Activated T-helper 2 cell treated with anti-CD3 and anti-CD28 coated beads, Interferon-gamma antibody, Interleukin-2, Interleukin-4, amounts not matched to agents 10 μg/mL and 5 μg/mL and 100 μg/mL, durations not matched to agents 14 hours and 24 hours and 36 hours (primary cell): ENCODE results near the gene CELF1. TPM values are rescaled to one million over a fixed set of nuclear protein-coding genes. Genes with fewer than 3 reads are reported as not detected.
A peak's percentile ranks its signal among the peaks of the same experiment; 100 is the strongest.
"Not testable (repeated sequence)": the region's sequence is repeated elsewhere in the genome, so short reads cannot be mapped to it uniquely, and the experiment has no call there.

Source experiments
- DNase-seq: peaks from one replicate; pipeline ENCODE4 v3.0.0; 2021; ENCODE audit warnings: low spot score
- H3K27ac Mint-ChIP-seq: one replicate; pipeline ENCODE4 v1.8.0; 2021; ENCODE audit warnings: mixed read lengths
- H3K27me3 Mint-ChIP-seq: one replicate; pipeline ENCODE4 v1.8.0; 2021; ENCODE audit warnings: low read depth, mixed read lengths
- H3K36me3 Mint-ChIP-seq: one replicate; pipeline ENCODE4 v1.8.0; 2021; ENCODE audit warnings: low read depth, mixed read lengths
- H3K4me1 Mint-ChIP-seq: one replicate; pipeline ENCODE4 v1.8.0; 2021; ENCODE audit warnings: low read depth, mixed read lengths
- H3K4me3 Mint-ChIP-seq: one replicate; pipeline ENCODE4 v1.8.0; 2021; ENCODE audit warnings: low read depth, mild to moderate bottlenecking, moderate library complexity, mixed read lengths
- H3K9me3 Mint-ChIP-seq: one replicate; pipeline ENCODE4 v1.8.0; 2021; ENCODE audit warnings: mixed read lengths
- intact Hi-C: fragments of 100-400 bp; cut with micrococcal nuclease; formaldehyde crosslinking; loops from one replicate; pipeline ENCODE4 v1.15.1; 2023
- total RNA-seq: library from RNA; stranded (reverse); gene quantifications from 2 replicates; pipeline ENCODE4 v1.2.3, GENCODE V29; 2022

Gene CELF1
- total RNA-seq, 1 donor from 2014 or later, result 132 TPM

GRCh38 chr11:47551086-47551485, 1.8 kb downstream of the CELF1 start:
- Mint-ChIP-seq H3K36me3 (peaks cover 33% of the 10 kb centered on the region), H3K9me3 (no peaks in the 10 kb centered on the region), H3K4me3 (peak overlapping the region; percentile 100), H3K27ac (peak overlapping the region; percentile 66), H3K27me3 (no peaks in the 10 kb centered on the region), H3K4me1 (peaks cover 36% of the 10 kb centered on the region)
- DNase-seq, result no peak
- intact Hi-C loops, result loop anchor here (5.0 to 10.0 kb wide), 2 partner anchors 64 to 124 kb away; partner anchors contain the start of gene PSMC3

GRCh38 chr11:47550288-47551047, 2.5 kb downstream of the CELF1 start:
- intact Hi-C loops, result loop anchor here (5.0 to 10.0 kb wide), 2 partner anchors 64 to 123 kb away; partner anchors contain the start of gene PSMC3
- H3K4me1 Mint-ChIP-seq, result peaks cover 36% of the 10 kb centered on the region
- peaks cover 33% of the 10 kb centered on the region for H3K36me3 Mint-ChIP-seq
- H3K4me3 Mint-ChIP-seq, result peak overlapping the region; percentile 100
- DNase-seq, result no peak
- H3K9me3 Mint-ChIP-seq, result no peaks in the 10 kb centered on the region
- no peaks in the 10 kb centered on the region for H3K27me3 Mint-ChIP-seq
- H3K27ac Mint-ChIP-seq, result peak overlapping the region; percentile 66

GRCh38 chr11:47546274-47546673, 6.7 kb downstream of the CELF1 start:
- H3K4me3 Mint-ChIP-seq, DNase-seq, H3K9me3 Mint-ChIP-seq, intact Hi-C loops, H3K27ac Mint-ChIP-seq, H3K27me3 Mint-ChIP-seq: not testable (repeated sequence)
- Mint-ChIP-seq H3K4me1 (peaks cover 32% of the 10 kb centered on the region), H3K36me3 (peaks cover 29% of the 10 kb centered on the region)

GRCh38 chr11:47545298-47545697, 7.6 kb downstream of the CELF1 start:
- Mint-ChIP-seq H3K36me3 (peaks cover 29% of the 10 kb centered on the region), H3K4me3 (no peak overlapping the region), H3K27me3 (no peaks in the 10 kb centered on the region), H3K27ac (no peak overlapping the region), H3K4me1 (peaks cover 32% of the 10 kb centered on the region), H3K9me3 (no peaks in the 10 kb centered on the region)
- DNase-seq, result no peak
- intact Hi-C loops, result no loop called here

- Mint-ChIP-seq H3K36me3 (peaks cover 29% of the 10 kb centered on the region), H3K9me3 (no peaks in the 10 kb centered on the region), H3K4me1 (peaks cover 30% of the 10 kb centered on the region), H3K27me3 (no peaks in the 10 kb centered on the region), H3K27ac (peak overlapping the region; percentile 84), H3K4me3 (peak overlapping the region; percentile 30)
- no peak for DNase-seq
- intact Hi-C loops, result loop anchor here (2.0 kb wide), 1 partner anchor 26 kb away; no protein-coding TSS in a partner anchor
Measured at GRCh38 chr11:47541070-47541469, 11.9 kb downstream of the CELF1 start.

- no peak for DNase-seq
- H3K27me3 Mint-ChIP-seq, result no peaks in the 10 kb centered on the region
- no peaks in the 10 kb centered on the region for H3K9me3 Mint-ChIP-seq
- H3K4me1 Mint-ChIP-seq, result peaks cover 30% of the 10 kb centered on the region
- peaks cover 36% of the 10 kb centered on the region for H3K36me3 Mint-ChIP-seq
- peak overlapping the region; percentile 84 for H3K27ac Mint-ChIP-seq
- H3K4me3 Mint-ChIP-seq, result no peak overlapping the region
- intact Hi-C loops, result loop anchor here (2.0 kb wide), 1 partner anchor 25 kb away; no protein-coding TSS in a partner anchor
Measured at GRCh38 chr11:47539681-47540039, 13.3 kb downstream of the CELF1 start.

GRCh38 chr11:47538741-47539565, 14.0 kb downstream of the CELF1 start:
- Mint-ChIP-seq H3K4me3 (no peak overlapping the region), H3K27ac (no peak overlapping the region), H3K9me3 (no peaks in the 10 kb centered on the region), H3K27me3 (no peaks in the 10 kb centered on the region), H3K36me3 (peaks cover 31% of the 10 kb centered on the region), H3K4me1 (peaks cover 29% of the 10 kb centered on the region)
- no peak for DNase-seq
- intact Hi-C loops, result no loop called here

- no peak for DNase-seq
- no peaks in the 10 kb centered on the region for H3K9me3 Mint-ChIP-seq
- H3K27me3 Mint-ChIP-seq, result no peaks in the 10 kb centered on the region
- peaks cover 32% of the 10 kb centered on the region for H3K4me1 Mint-ChIP-seq
- peaks cover 29% of the 10 kb centered on the region for H3K36me3 Mint-ChIP-seq
- intact Hi-C loops, result no loop called here
- H3K4me3 Mint-ChIP-seq, result no peak overlapping the region
- H3K27ac Mint-ChIP-seq, result no peak overlapping the region
Measured at GRCh38 chr11:47536915-47537314, 16.0 kb downstream of the CELF1 start.

- Mint-ChIP-seq H3K4me3 (no peak overlapping the region), H3K27ac (peak overlapping the region; percentile 17), H3K27me3 (no peaks in the 10 kb centered on the region), H3K36me3 (peaks cover 22% of the 10 kb centered on the region), H3K9me3 (no peaks in the 10 kb centered on the region), H3K4me1 (peaks cover 21% of the 10 kb centered on the region)
- intact Hi-C loops, result no loop called here
- DNase-seq, result no peak
Measured at GRCh38 chr11:47534704-47535251, 18.2 kb downstream of the CELF1 start.

- Mint-ChIP-seq H3K9me3 (no peaks in the 10 kb centered on the region), H3K36me3 (peaks cover 17% of the 10 kb centered on the region), H3K27ac (no peak overlapping the region), H3K4me1 (peaks cover 17% of the 10 kb centered on the region), H3K27me3 (no peaks in the 10 kb centered on the region), H3K4me3 (no peak overlapping the region)
- intact Hi-C loops, result no loop called here
- no peak for DNase-seq
Measured at GRCh38 chr11:47533690-47534151, 19.2 kb downstream of the CELF1 start.

- Mint-ChIP-seq H3K4me1 (peaks cover 14% of the 10 kb centered on the region), H3K36me3 (peaks cover 18% of the 10 kb centered on the region), H3K4me3 (no peak overlapping the region), H3K9me3 (no peaks in the 10 kb centered on the region), H3K27me3 (no peaks in the 10 kb centered on the region), H3K27ac (peak overlapping the region; percentile 1)
- intact Hi-C loops, result no loop called here
- no peak for DNase-seq
Measured at GRCh38 chr11:47532597-47533213, 20.2 kb downstream of the CELF1 start.

GRCh38 chr11:47531666-47532065, 21.3 kb downstream of the CELF1 start:
- no peaks in the 10 kb centered on the region for H3K9me3 Mint-ChIP-seq
- DNase-seq, result no peak
- H3K36me3 Mint-ChIP-seq, result peaks cover 18% of the 10 kb centered on the region
- intact Hi-C loops, result no loop called here
- no peak overlapping the region for H3K4me3 Mint-ChIP-seq
- H3K27me3 Mint-ChIP-seq, result no peaks in the 10 kb centered on the region
- peaks cover 14% of the 10 kb centered on the region for H3K4me1 Mint-ChIP-seq
- peak overlapping the region; percentile 22 for H3K27ac Mint-ChIP-seq
